Osteoblast (primary cell): ENCODE results near the gene UTS2B. TPM values are rescaled to one million over a fixed set of nuclear protein-coding genes. Genes with fewer than 3 reads are reported as not detected.

ENCODE experiments used
- DNase-seq: peaks from one replicate; pipeline ENCODE4 v3.0.0; 2011; ENCODE audit warnings: low spot score, mixed read lengths; ENCODE audit not compliant: insufficient read length; ENCODE audit errors: missing footprints
- H2AFZ ChIP-seq: 2 replicates; pipeline ENCODE4 v1.6.0; 2011; ENCODE audit warnings: mild to moderate bottlenecking, low read length
- H3K27ac ChIP-seq: 2 replicates; pipeline ENCODE4 v1.5.1; 2011; ENCODE audit warnings: mild to moderate bottlenecking, low read depth, low read length, moderate library complexity
- H3K27me3 ChIP-seq: 2 replicates; pipeline ENCODE4 v1.6.0; 2012; ENCODE audit warnings: mild to moderate bottlenecking, control low read depth, inconsistent platforms, low read length, moderate library complexity; ENCODE audit not compliant: insufficient read depth
- H3K36me3 ChIP-seq: 2 replicates; pipeline ENCODE4 v1.5.1; 2011; ENCODE audit warnings: mild to moderate bottlenecking, low read length, control low read depth, moderate library complexity; ENCODE audit not compliant: insufficient read depth
- H3K4me1 ChIP-seq: 2 replicates; pipeline ENCODE4 v1.5.1; 2011; ENCODE audit warnings: mild to moderate bottlenecking, low read length, control low read depth, moderate library complexity; ENCODE audit not compliant: insufficient read depth
- H3K4me2 ChIP-seq: 2 replicates; pipeline ENCODE4 v1.6.0; 2011; ENCODE audit warnings: mild to moderate bottlenecking, low read length; ENCODE audit not compliant: insufficient read depth
- H3K4me3 ChIP-seq: fragments of 200-600 bp; sonication (generic); 3 replicates; pipeline ENCODE4 v1.5.1; 2012; ENCODE audit warnings: mild to moderate bottlenecking, low read length, inconsistent platforms; ENCODE audit not compliant: insufficient read depth
- H3K79me2 ChIP-seq: 2 replicates; pipeline ENCODE4 v1.6.0; 2012; ENCODE audit warnings: mild to moderate bottlenecking, low read length, control low read depth, inconsistent platforms; ENCODE audit not compliant: insufficient read depth
- H3K9me3 ChIP-seq: 2 replicates; pipeline ENCODE4 v1.5.1; 2011; ENCODE audit warnings: low read depth, low read length, control low read depth
- H4K20me1 ChIP-seq: 2 replicates; pipeline ENCODE4 v1.6.0; 2012; ENCODE audit warnings: mild to moderate bottlenecking, low read length, control low read depth; ENCODE audit not compliant: insufficient read depth
- total RNA-seq: library from RNA; depleted of rRNA; stranded (reverse); fragments of >200 nt; gene quantifications from 2 replicates; pipeline ENCODE4 v1.2.3, GENCODE V29; 2012
- TF ChIP-seq, protein P1 (sequence below): IDR thresholded peaks from 2 replicates; pipeline ENCODE4 v1.5.1; 2011; ENCODE audit warnings: mild to moderate bottlenecking, low read depth, low read length, moderate library complexity; ENCODE audit errors: extremely low read depth

UTS2B gene
- total RNA-seq, 1 donor: 1.1 TPM

DNA sequence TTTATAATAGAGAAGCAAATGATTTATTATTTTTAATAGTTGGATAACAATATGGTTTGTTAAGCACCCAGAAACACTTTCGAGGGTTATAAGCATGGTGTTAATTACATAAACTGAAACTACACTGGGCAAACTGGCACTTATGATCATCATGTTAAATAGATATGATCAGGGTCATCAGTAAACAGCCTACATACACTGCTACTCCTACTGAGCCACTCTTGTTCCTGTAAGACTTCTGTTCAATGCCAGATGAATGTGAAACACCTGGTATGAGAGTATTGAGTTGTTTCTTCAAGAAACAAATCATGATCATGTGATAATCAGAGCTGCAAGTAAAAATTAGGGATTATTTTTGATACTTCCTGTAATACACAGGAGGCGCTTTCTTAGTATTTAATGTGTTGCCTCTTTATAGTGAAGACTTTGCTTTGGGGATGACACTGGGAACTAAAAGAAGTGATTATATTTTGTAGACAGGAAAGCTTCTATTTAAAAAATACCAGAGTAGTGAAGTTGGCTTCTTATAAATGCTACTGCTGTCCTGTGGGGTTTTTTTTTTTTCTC is 32.3 kb upstream of the UTS2B start:
- no peak overlapping the region for H3K4me3 ChIP-seq
- H3K4me1 ChIP-seq: no peaks in the 10 kb centered on the region
- no peaks in the 10 kb centered on the region for H4K20me1 ChIP-seq
- H3K4me2 ChIP-seq: no peak overlapping the region
- no peaks in the 10 kb centered on the region for H3K9me3 ChIP-seq
- peaks cover 53% of the 10 kb centered on the region for H3K36me3 ChIP-seq
- no peak overlapping the region for H3K27ac ChIP-seq
- TF ChIP-seq, protein P1, sequence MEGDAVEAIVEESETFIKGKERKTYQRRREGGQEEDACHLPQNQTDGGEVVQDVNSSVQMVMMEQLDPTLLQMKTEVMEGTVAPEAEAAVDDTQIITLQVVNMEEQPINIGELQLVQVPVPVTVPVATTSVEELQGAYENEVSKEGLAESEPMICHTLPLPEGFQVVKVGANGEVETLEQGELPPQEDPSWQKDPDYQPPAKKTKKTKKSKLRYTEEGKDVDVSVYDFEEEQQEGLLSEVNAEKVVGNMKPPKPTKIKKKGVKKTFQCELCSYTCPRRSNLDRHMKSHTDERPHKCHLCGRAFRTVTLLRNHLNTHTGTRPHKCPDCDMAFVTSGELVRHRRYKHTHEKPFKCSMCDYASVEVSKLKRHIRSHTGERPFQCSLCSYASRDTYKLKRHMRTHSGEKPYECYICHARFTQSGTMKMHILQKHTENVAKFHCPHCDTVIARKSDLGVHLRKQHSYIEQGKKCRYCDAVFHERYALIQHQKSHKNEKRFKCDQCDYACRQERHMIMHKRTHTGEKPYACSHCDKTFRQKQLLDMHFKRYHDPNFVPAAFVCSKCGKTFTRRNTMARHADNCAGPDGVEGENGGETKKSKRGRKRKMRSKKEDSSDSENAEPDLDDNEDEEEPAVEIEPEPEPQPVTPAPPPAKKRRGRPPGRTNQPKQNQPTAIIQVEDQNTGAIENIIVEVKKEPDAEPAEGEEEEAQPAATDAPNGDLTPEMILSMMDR: no peak
- no peak overlapping the region for H2AFZ ChIP-seq
- no peaks in the 10 kb centered on the region for H3K27me3 ChIP-seq
- H3K79me2 ChIP-seq: peaks cover 47% of the 10 kb centered on the region
- DNase-seq: no peak

DNA sequence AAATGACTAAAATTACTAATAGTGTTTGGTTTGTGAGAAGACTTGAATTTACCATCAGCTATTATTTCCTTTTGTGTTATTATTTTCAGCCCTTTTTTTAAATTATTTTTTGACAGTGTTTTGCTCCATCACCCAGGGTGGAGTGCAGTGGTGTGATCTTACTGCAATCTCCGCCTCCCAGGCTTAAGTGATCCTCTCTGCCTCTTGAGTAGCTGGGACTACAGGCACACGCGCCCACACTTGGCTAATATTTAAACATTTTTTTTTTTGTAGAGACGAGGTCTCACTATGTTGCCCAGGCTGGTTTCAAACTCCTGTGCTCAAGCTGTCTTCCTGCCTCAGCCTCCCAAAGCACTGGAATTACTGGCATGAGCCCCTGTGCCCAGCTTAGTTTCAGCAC is 31.7 kb upstream of the UTS2B start:
- no peaks in the 10 kb centered on the region for H4K20me1 ChIP-seq
- H3K36me3 ChIP-seq: peaks cover 54% of the 10 kb centered on the region
- no peak overlapping the region for H3K4me2 ChIP-seq
- peaks cover 52% of the 10 kb centered on the region for H3K79me2 ChIP-seq
- no peak for DNase-seq
- H3K9me3 ChIP-seq: no peaks in the 10 kb centered on the region
- no peak overlapping the region for H3K27ac ChIP-seq
- H2AFZ ChIP-seq: no peak overlapping the region
- TF ChIP-seq, protein P1: no peak
- peaks cover 3% of the 10 kb centered on the region for H3K4me1 ChIP-seq
- no peak overlapping the region for H3K4me3 ChIP-seq
- no peaks in the 10 kb centered on the region for H3K27me3 ChIP-seq

DNA sequence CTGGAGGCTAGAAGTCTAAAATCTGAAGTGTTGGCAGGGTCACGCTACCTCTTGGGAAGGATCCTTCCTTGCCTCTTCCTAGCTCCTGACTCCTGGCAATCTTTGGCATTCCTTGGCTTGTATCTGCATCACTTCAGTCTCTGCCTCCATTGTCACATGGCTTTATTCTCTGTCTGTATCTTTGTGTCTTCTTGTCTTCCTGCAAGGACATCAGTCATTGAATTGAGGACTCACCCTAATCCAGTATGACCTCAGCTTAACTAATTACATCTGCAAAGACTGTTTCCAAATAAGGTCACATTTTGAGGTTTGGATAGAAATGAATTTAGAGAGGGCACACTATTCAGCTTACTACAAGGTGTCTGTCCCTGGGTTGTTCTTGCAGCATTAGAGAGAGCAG is 31.1 kb upstream of the UTS2B start:
- no peak for DNase-seq
- no peaks in the 10 kb centered on the region for H3K27me3 ChIP-seq
- no peaks in the 10 kb centered on the region for H3K9me3 ChIP-seq
- H3K79me2 ChIP-seq: peaks cover 56% of the 10 kb centered on the region
- TF ChIP-seq, protein P1: no peak
- H3K36me3 ChIP-seq: peaks cover 54% of the 10 kb centered on the region
- H4K20me1 ChIP-seq: no peaks in the 10 kb centered on the region
- peaks cover 9% of the 10 kb centered on the region for H3K4me1 ChIP-seq
- no peak overlapping the region for H2AFZ ChIP-seq
- H3K4me3 ChIP-seq: no peak overlapping the region
- no peak overlapping the region for H3K4me2 ChIP-seq
- H3K27ac ChIP-seq: no peak overlapping the region

DNA sequence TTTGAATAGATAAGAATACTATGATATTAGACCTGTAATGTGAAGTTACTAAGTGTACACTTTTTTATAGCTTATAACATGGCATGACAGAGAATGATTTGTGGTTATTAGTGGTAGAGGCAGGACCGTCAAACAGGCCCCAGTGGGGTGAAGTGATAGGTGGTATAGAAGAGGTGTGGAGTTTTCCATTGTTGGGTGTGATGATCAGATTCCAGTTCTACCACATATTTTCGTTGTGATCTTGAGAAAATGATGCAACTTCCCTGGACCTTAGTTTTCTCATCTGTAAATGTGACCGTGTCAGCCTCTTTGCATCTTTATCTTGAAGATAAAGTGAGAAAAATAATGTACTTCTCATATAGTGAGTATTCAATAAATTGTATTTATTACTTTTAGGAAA is 30.3 kb upstream of the UTS2B start:
- no peak for DNase-seq
- H3K4me2 ChIP-seq: no peak overlapping the region
- TF ChIP-seq, protein P1: no peak
- peaks cover 16% of the 10 kb centered on the region for H3K4me1 ChIP-seq
- H3K4me3 ChIP-seq: no peak overlapping the region
- H3K9me3 ChIP-seq: no peaks in the 10 kb centered on the region
- peaks cover 54% of the 10 kb centered on the region for H3K36me3 ChIP-seq
- H4K20me1 ChIP-seq: no peaks in the 10 kb centered on the region
- H3K27me3 ChIP-seq: no peaks in the 10 kb centered on the region
- no peak overlapping the region for H3K27ac ChIP-seq
- no peak overlapping the region for H2AFZ ChIP-seq
- peaks cover 65% of the 10 kb centered on the region for H3K79me2 ChIP-seq
